Measurements from ENCODE around the gene GRAMD2B.
"Not testable (repeated sequence)": the region's sequence is repeated elsewhere in the genome, so short reads cannot be mapped to it uniquely, and the experiment has no call there.

GRAMD2B gene, protein sequence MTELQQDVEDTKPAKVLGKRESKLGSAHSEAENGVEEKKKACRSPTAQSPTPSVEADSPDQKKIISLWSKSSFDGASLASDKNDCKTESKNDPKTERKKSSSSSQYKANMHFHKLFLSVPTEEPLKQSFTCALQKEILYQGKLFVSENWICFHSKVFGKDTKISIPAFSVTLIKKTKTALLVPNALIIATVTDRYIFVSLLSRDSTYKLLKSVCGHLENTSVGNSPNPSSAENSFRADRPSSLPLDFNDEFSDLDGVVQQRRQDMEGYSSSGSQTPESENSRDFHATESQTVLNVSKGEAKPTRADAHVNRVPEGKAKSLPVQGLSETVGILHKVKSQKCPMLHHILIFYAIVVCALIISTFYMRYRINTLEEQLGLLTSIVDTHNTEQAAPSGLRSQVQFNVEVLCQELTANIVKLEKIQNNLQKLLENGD

DNA sequence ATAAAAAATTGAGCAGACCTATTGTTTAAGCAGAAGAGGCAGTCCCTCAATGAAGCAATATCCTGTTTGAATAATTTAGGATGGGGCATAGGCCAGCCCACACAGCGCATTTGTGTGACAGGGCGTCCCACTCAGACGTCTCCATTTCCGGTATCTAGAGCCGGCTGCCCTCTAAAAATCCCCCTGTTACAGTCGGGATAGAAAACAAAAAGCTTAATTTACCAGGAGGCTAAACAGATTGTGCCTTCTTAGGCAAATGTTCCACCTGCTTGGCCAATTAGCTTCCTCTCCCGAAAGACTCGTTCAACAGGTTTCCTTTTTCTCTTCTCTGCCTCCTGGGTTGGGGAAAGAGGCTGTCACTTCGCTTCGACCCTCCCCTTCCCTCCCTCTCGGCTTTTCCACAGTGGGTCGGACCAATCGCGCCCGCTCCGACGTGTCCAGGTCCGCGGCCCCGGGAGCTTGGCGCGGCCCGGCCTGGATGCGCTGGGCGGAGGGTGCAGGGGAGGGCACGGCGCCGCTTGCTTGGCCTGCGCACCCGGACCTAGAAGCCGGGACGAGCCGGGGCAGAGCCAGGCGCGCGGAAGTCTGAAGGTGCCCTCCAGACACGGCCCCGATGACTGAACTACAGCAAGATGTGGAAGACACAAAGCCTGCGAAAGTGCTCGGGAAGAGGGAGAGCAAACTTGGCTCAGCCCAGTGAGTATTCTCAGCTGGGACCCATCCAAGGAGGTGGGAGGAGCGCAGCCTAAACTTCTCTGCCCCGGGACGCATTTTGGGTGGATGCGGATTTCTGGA is at the start of gene GRAMD2B:
Gene GRAMD2B (plus strand): TSS at position 416 of the 795 bp plus-strand sequence. CDS start 198 bp downstream, at position 614.
- FAIRE-seq: no peak

DNA sequence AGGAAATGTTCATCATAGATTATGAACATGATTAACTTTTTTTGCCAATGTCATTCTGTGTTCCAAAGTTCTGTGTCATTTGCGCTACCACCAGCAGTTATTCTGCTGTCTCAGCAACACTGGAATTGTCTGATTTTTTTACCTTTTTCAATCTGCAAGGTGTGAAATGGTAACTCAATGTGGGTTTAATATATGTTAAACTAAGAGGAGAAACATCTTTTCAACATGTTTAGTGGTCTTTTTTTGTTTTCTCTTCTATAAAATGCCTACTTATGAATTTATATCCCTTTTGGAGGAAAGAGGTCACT is 49.1 kb upstream of the GRAMD2B start:
- no peak for FAIRE-seq

DNA sequence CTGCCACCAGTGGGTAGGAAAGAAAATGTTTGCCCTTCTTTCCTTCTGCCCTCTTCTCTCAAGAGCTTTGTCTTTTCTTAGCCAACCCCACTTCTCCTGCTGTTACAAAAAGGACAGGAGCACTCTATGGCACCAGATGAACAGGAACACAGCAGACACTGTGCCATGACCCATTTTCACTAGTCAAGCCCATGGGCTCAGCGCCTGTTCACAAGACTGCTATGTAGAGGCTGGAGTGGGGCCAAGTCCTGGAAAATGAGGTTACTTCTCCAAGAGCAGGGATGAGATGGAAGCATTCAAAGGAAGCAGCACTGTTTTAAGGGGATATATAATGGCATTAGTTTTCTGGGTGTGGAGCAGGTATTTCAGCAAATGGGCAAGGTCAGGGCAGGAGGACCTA is 46.8 kb upstream of the GRAMD2B start:
- no peak for FAIRE-seq

DNA sequence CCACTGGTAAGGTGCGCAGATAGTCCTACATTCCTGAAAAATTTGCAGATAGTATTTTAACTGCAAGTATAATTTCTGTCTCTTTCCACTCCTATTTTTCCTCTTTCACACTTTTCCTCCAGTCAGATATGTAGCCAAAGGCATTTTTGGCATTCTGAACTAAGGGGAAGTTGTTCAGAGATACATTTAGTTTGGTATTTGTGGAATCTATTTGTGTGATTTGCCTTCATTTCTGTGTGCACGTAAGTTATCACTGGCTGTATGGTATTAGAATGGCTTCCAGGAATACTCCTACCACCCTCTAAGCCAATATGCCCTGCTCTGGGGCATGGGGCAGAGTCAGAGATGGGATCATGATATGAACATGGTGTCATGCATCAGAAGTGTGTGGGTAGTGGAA is 45.8 kb upstream of the GRAMD2B start:
- no peak for FAIRE-seq

DNA sequence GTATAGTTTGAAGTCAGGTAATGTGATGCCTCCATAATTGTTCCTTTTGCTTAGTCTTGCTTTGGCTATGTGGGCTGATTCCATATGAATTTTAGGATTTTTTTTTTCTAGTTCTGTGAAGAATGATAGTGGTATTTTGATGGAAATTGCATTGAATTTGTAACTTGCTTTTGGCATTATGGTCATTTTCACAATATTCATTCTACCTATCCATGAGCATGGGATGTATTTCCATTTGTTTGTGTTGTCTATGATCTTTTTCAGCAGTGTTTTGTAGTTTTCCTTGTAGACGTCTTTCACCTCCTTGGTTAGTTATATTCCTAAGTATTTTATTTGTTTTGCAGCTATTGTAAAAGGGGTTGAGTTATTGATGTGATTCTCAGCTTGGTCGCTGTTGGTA is 42.9 kb upstream of the GRAMD2B start:
- not testable (repeated sequence) for FAIRE-seq

DNA sequence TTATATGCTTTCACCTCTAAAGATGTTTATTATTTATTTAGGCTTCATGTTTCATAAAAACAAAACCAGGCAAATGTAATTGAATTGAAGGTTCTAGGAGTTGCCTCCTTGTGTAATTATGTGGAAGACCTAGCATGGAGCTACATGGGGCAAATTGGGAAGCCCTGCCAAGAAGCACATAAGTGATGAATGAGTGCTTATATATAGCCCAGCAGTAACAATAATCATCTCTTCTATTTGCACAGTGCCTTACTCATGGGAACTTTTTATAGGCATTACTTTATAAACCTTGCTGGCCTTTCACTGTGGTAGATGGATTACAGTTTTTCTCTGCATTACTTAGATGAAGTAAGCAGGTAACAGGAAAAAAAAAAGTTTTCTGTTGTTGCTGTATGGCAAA is 40.0 kb upstream of the GRAMD2B start:
- FAIRE-seq: no peak

DNA sequence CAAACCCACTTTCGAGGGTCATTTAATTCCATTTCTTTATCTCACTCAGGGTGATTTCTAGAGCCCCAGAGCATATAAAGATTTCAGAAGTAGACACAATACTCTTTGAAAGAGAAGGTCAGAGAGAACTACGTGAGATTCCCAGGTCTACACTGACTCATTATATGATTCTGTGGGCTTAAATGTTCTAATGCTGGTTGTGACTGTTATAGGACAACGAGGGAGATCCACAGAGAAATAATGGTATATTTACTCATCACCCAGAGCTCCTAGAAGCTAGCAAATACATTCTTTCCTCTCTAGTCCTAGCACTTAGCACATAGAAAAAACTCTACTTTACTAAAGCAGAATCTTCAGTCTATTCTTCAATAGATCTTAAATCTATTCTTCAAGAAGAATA is 39.4 kb upstream of the GRAMD2B start:
- no peak for FAIRE-seq

DNA sequence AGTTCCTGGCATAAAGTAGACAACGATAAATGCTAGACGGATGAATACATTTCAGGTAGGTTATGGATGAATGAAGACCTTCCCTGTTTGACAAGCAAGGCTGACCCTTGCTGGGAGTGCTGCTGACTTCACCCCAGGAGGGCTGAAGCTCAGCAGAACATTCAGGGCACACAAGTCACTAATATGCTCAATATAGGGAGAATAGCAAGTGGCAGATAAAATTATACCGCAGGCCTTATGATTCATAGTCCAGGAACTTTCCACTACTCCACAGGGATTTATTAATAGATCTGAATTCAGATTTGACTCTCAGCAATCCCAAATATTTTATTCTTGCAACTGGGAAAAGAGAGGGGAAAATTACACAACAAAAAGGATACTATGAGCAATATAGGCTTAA is 38.2 kb upstream of the GRAMD2B start:
- FAIRE-seq: no peak

DNA sequence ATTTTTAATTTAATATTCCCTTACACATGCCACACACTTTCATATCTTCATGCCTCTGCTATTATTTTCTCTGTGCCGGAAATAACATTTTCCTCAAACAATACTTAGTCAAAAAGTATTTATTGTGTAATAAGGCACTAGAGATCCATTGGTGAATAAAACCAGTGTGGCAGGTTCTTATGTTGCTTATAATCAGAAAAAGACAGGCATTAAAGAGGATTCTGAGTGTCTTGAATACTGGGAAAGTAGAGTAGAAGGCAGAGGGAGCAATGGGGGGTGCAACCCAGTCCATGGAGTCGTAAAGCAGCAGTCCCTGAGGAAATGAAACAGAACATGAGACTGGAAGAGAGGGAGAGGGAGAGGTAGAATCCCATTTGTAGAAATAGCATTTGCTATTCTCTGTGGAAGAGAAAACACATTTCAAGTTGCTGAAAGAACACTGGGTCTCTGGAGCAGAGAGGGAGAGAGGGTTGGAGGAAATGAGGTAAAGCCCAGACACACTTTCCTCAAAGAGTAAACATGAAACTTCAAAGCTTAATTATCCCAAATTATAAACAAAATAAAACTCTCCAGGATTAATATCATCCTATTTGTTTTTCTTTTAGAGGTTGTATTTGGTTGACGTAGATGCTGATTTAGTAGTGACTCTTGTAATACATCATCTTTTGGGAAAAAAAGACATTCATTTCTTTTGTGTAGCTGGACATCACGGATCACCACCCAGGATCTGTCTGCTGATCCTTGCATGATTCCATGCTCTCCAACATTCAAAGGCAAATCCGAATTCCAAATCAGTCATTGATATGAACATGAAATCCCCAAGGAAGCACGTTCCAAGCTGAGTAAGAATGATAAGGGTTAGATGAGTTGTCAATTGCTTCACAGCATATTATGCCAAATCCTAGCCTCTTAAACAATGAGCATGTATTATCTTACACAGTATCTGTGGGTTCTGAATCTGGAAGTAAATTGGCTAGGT is 37.4 kb upstream of the GRAMD2B start:
- no peak for FAIRE-seq

DNA sequence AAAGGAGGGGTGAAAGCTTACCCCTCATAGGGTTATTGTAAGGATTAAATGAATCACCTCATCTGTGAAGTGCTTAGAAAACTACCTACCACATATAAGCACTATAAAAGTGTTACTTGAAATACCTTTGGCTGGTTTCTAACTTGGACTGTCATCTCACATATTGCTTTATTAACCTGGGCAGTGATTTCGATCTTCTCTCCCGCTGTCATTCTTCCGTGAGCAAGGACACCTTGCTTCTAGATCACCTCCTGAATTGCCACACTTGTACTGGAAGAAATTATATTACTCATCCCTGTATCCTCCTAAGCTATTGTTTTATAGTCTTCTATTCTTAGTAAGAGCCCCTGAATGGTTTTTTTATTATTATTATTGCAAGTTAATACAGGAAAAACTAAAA is 34.0 kb upstream of the GRAMD2B start:
- FAIRE-seq: no peak

DNA sequence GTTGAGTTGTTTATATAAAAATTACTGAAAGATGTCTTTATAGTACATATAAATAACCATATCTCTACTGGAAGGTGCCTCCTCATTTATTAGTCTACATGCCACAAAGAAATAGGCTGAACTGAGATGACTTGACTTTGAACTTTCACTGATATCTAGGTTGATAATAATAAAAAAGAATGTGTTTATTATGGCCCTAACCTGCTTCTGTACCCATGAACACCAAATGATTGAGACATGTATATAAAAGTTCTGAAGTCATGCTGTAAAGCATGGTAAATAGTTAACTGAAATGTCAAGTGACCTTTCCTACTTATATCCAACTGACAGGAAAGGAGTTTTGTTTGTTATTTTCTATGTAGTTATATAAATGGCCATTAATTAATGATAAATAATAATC is 33.2 kb upstream of the GRAMD2B start:
- no peak for FAIRE-seq

DNA sequence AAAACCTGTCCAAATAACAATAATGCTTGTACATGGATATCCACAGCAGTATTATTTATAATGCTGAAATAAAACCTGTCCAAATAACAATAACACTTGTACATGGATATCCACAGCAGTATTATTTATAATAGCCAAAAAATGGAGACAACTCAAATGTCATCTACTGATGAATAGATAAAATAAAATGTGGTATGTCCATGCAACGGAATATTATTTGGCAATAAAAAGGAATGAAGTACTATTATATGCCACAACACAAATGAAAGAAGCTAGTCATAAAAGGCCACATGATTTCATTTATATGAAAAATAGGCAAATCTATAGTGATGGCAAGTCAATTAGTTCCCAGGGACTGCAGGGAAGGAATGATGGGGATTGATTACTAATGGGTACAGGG is 31.8 kb upstream of the GRAMD2B start:
- FAIRE-seq: no peak

DNA sequence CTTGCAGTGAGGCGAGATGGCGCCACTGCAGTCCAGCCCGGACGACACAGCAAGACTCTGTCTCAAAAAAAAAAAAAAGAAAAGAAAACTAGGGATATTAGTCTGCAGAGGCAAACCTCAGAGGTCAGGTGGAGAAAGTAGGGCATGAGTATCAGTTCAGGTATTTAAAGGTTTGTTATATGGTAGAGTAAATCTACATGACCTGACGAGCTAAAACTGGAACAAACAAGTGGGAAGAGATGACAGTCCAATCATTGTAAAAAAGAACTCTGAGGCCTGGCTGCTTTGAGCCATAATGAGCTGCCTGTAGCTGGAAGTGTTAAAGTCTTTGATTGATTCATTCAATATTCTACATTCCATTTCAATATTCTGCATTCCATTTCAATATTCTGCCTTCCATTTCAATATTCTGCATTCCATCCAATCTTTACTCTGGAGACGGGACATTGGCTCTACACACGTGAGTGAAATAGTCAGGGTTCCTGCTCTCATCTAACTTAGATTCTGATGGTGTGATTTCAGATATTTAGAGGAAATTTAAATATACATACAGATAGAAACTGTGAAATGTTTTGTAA is 28.9 kb upstream of the GRAMD2B start:
- no peak for FAIRE-seq

DNA sequence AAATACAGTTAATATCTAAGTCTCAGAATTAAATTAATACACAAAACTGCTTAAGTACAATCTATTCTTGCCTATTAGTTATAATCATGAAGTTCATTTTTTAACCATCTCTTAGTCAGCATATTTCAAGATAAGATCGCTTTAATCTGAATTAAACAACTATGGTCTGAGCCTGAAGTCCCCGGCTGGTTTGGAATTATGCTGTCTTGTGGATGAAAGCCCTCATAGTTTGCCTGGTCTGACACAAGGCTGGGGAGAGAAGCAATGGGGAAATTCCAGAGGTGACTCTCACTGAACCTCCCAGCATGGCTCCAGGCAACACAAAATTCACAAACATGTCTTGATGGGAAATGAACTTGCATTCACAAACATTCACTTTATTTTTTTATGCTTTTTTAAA is 28.0 kb upstream of the GRAMD2B start:
- no peak for FAIRE-seq

DNA sequence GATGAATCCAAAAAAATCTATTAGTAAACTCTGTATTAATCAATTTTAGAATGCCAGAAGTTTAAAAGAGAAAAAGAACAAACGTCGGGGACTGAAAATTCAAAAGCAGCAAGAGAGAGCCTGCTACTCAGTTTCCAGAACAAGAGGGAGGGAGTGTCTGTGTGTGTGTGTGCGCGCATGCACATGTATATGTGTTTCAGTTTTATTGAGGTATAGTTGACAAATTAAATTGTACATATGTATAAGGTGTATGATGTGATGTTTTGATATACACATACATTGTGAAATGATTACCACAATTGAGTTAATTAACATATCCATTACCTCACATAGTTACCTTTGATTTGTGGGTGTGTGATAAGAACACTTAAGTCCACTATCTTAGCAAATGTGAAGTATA is 27.6 kb upstream of the GRAMD2B start:
- no peak for FAIRE-seq

DNA sequence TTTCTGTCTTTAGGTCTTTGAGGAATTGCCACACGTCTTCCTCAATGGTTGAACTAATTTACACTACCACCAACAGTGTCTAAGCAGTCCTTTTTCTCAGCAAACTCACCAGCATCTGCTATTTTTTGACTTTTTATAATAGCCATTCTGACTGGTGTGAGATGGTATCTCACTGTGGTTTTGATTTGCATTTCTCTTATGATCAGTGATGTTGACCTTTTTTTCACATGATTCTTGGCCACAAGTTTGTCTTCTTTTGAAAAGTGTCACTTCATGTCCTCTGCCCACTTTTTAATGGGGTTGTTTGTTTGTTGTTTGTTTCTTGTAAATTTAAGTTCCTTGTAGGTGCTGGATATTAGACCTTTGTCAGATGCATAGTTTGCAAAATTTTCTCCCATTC is 26.5 kb upstream of the GRAMD2B start:
- not testable (repeated sequence) for FAIRE-seq

DNA sequence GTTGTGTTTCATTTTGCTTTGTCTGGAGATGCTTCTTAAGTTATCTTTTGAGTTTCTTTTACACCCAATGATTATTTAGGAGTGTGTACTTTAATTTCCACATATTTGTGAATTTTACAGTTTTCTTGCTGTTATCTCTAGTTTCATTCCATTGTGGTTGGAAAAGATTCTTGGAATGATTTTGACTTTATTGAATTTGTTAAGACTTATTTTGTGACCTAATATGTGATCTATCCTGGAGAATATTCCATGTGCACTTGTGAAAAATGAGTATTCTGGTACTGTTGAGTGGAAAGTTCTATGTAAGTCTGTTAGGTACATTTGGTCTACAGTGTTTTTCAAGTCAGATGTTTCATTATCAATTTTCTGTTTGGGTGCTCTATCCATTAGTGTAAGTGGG is 24.4 kb upstream of the GRAMD2B start:
- FAIRE-seq: no peak

DNA sequence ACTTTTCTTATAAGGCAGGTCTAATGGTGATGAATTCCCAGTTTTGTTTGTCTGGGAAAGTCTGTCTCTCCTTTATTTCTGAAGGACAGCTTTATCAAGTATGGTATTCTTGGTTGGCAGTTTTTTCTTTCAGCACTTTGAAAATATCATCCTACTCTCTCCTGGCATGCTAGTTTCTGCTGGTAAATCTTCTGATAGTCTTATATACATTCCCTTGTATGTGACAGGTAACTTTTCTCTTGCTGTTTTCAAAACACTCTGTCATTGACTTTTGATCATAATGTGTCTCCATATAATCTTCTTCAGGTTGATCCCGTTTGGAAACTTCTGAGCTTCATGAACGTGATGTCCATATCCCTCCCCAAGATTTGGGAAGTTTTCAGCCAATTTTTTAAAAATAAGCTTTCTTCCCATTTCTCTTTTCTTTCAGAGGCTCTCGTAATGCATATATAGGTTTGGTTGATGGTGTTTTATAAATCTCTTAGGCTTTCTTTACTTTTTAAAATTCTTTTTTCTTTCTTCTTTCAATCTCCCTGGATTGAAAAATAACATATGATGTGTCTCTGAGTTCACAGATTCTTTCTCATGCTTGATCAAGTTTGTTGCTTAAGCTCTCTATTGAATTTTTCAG is 22.5 kb upstream of the GRAMD2B start:
- no peak for FAIRE-seq

DNA sequence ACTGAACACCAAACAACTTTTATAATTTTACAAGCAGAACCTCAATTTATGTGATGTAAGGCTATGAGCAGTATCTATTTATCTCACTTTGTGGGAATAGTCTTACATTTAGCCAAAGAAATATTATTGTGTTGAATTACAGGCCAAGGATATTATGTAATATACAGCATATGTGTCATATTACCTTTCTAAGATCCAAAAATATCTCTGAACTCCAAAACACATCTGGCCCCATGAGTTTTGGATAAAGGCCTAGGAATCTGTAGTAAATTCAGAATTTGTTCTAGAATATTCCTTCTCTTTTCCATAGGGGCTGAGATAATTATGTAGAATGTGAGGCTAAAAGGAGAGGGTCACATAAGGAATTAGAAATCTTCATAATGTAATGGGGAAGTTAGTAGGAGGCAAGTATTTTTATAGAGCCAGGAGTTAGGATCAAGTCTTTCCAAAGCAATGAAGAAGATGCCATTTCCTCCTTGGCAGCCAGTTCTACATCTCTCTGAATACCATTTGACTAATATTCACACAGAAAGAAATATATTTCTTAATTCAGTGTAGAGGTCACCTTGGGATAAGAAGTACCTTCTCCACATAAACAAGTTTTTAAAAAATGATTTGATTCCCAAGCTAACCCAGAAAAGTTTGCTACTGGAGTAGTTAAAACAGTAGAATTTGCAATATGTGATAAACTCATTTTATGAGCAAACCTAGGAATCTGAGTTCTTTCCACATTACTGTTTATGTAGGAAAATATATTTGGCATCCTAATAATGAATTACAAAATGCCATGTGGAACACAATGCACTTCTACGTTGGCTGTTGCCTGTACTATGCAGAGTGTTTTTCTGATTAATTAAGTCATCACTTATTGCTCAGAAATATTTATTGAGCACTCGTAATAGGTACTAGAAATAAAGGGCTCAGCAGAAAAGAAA is 20.3 kb upstream of the GRAMD2B start:
- FAIRE-seq: no peak

DNA sequence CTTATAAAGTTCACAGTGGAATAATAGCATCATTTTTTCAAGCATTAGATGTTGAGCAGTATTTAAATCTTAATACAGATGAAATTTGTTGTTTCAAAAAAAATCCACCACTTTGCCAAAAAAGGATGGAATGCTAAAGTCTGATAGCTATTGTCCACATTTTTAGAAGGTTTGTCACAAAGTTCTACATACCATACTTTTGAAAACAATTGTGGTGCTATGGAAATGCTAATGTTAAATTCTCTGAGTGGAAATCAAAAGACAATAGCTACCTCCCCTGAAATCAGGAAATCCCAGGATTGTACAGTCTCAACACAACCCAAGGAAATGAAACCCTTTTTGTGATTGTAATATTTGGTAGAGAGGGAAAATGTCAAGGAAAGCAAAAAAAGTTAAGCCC is 19.3 kb upstream of the GRAMD2B start:
- no peak for FAIRE-seq

DNA sequence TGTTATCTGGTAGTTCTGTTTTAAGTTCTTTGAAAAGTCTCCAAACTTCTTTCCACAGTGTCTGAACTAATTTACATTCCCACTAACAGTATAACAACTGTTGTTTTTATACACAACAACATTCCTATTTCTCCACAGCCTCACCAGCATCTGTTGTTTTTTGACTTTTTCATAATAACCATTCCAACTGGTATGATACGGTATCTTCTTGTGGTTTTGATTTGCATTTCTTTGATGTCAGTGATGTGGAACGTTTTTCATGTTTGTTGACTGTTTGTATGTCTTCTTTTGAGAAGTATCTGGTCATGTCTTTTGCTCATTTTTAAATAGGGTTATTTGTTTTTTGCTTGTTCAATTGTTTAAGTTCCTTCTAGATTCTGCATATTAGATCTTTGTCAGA is 12.6 kb upstream of the GRAMD2B start:
- FAIRE-seq: peak; percentile 11

Data from TTC549 (cell line).